Mammary epithelial cell (primary cell): ENCODE measurements around the gene TFF2.

Experiments
- CTCF ChIP-seq, 2 donors: IDR thresholded peaks in 1 of 2; conservative IDR thresholded peaks in 1 of 2; 2 replicates each; pipeline ENCODE4 v1.5.1; 2011 to 2012; ENCODE audit warnings: inconsistent platforms in 2 of 2, low read length in 2 of 2, mild to moderate bottlenecking in 2 of 2, control low read depth in 1 of 2, low read depth in 1 of 2; ENCODE audit not compliant: insufficient read depth in 1 of 2; ENCODE audit errors: extremely low read depth in 1 of 2
- EZH2 ChIP-seq: IDR thresholded peaks from 2 replicates; pipeline ENCODE4 v1.6.1; 2012; ENCODE audit warnings: low read length, inconsistent platforms, borderline replicate concordance

- no peak for TF ChIP-seq CTCF (conservative IDR thresholded peaks at IDR 0.05 in 1 of 2, IDR thresholded peaks at IDR 0.05 in 1 of 2; ENCODE audit: extremely low read depth in 1 of 2, insufficient read depth in 1 of 2, low read depth in 1 of 2, low read length in 2 of 2)
- no peak for TF ChIP-seq EZH2
Observed at GRCh38 chr21:42302794-42303193, 48.0 kb downstream of the TFF2 start.
